Activated CD4-positive, alpha-beta memory T cell treated with anti-CD3 and anti-CD28 coated beads, Interleukin-2, amount 10 ng/mL, durations not matched to agents 7 days and 5 days (primary cell): ENCODE measurements around the gene TMEM135. TPM values are rescaled to one million over a fixed set of nuclear protein-coding genes. Genes with fewer than 3 reads are reported as not detected.

Experiments used
- CTCF ChIA-PET: fragments of 350-600 bp; sonication (Branson Sonifier 250); formaldehyde crosslinking; loops from one replicate; lab custom pipeline; 2021; ENCODE audit warnings: antibody characterized with exemption, inconsistent platforms; lab: Charles Lee
- POLR2A ChIA-PET: fragments of 350-600 bp; sonication (Branson Sonifier 250); formaldehyde crosslinking; loops from one replicate; lab custom pipeline; 2021; ENCODE audit warnings: antibody characterized with exemption; lab: Charles Lee
- DNase-seq: peaks from one replicate; pipeline ENCODE4 v3.0.0-alpha.2; 2020
- H3K27ac Mint-ChIP-seq: one replicate; pipeline ENCODE4 v1.8.0; 2021; ENCODE audit warnings: mild to moderate bottlenecking, mixed read lengths
- H3K27me3 Mint-ChIP-seq: one replicate; pipeline ENCODE4 v1.8.0; 2021; ENCODE audit warnings: mixed read lengths
- H3K36me3 Mint-ChIP-seq: one replicate; pipeline ENCODE4 v1.8.0; 2021; ENCODE audit warnings: low read depth, mixed read lengths
- H3K4me1 Mint-ChIP-seq: one replicate; pipeline ENCODE4 v1.8.0; 2021; ENCODE audit warnings: mixed read lengths
- H3K4me3 Mint-ChIP-seq: one replicate; pipeline ENCODE4 v1.8.0; 2021; ENCODE audit warnings: mild to moderate bottlenecking, mixed read lengths
- H3K9me3 Mint-ChIP-seq: one replicate; pipeline ENCODE4 v1.8.0; 2021; ENCODE audit warnings: mixed read lengths
- total RNA-seq, 2 experiments: library from RNA; stranded (reverse); gene quantifications; one replicate each; pipeline ENCODE4 v1.2.3, GENCODE V29; 2021

TMEM135 gene
- total RNA-seq, 2 experiments from 2014 or later = 38.3 to 46.9 TPM

- POLR2A ChIA-PET = no interaction called here
- Mint-ChIP-seq H3K9me3 (no peaks in the 10 kb centered on the region), H3K36me3 (no peaks in the 10 kb centered on the region)
Measured at GRCh38 chr11:87194985-87195820, 157.5 kb downstream of the TMEM135 start.

GRCh38 chr11:87198266-87198881, 160.6 kb downstream of the TMEM135 start:
- POLR2A ChIA-PET = no interaction called here
- CTCF ChIA-PET = no interaction called here
- no peaks in the 10 kb centered on the region for H3K9me3 Mint-ChIP-seq

More at GRCh38 chr11:87194985-87195820, 157.5 kb downstream of the TMEM135 start:
- H3K27me3 Mint-ChIP-seq = no peaks in the 10 kb centered on the region
- H3K4me1 Mint-ChIP-seq = no peaks in the 10 kb centered on the region
- DNase-seq = no peak
- CTCF ChIA-PET = no interaction called here
- H3K27ac Mint-ChIP-seq = no peak overlapping the region
- no peak overlapping the region for H3K4me3 Mint-ChIP-seq

GRCh38 chr11:87201376-87201775, 163.6 kb downstream of the TMEM135 start:
- POLR2A ChIA-PET = no interaction called here
- no peak for DNase-seq
- Mint-ChIP-seq H3K27me3 (no peaks in the 10 kb centered on the region), H3K27ac (no peak overlapping the region), H3K4me1 (no peaks in the 10 kb centered on the region), H3K36me3 (no peaks in the 10 kb centered on the region), H3K9me3 (no peaks in the 10 kb centered on the region), H3K4me3 (no peak overlapping the region)
- CTCF ChIA-PET = no interaction called here

More at GRCh38 chr11:87198266-87198881, 160.6 kb downstream of the TMEM135 start:
- Mint-ChIP-seq H3K27ac (no peak overlapping the region), H3K4me1 (no peaks in the 10 kb centered on the region), H3K27me3 (no peaks in the 10 kb centered on the region), H3K36me3 (no peaks in the 10 kb centered on the region), H3K4me3 (no peak overlapping the region)
- no peak for DNase-seq

GRCh38 chr11:87203907-87204602, 166.3 kb downstream of the TMEM135 start:
- Mint-ChIP-seq H3K27ac (no peak overlapping the region), H3K27me3 (no peaks in the 10 kb centered on the region), H3K9me3 (peaks cover 4% of the 10 kb centered on the region), H3K4me1 (no peaks in the 10 kb centered on the region), H3K36me3 (no peaks in the 10 kb centered on the region), H3K4me3 (no peak overlapping the region)
- POLR2A ChIA-PET = no interaction called here
- DNase-seq = no peak
- CTCF ChIA-PET = no interaction called here

GRCh38 chr11:87212891-87213290, 175.2 kb downstream of the TMEM135 start:
- POLR2A ChIA-PET = no interaction called here
- no peak for DNase-seq
- Mint-ChIP-seq H3K27me3 (no peaks in the 10 kb centered on the region), H3K4me1 (peaks cover 13% of the 10 kb centered on the region), H3K9me3 (peaks cover 10% of the 10 kb centered on the region), H3K4me3 (no peak overlapping the region), H3K27ac (no peak overlapping the region), H3K36me3 (no peaks in the 10 kb centered on the region)
- CTCF ChIA-PET = no interaction called here

GRCh38 chr11:87213444-87213843, 175.7 kb downstream of the TMEM135 start:
- no peaks in the 10 kb centered on the region for H3K36me3 Mint-ChIP-seq
- CTCF ChIA-PET = no interaction called here
- H3K9me3 Mint-ChIP-seq = peaks cover 7% of the 10 kb centered on the region
- peak overlapping the region; percentile 13 for H3K4me3 Mint-ChIP-seq
- no peak for DNase-seq
- H3K27me3 Mint-ChIP-seq = no peaks in the 10 kb centered on the region
- H3K27ac Mint-ChIP-seq = peak overlapping the region; percentile 16
- peaks cover 13% of the 10 kb centered on the region for H3K4me1 Mint-ChIP-seq
- POLR2A ChIA-PET = no interaction called here

GRCh38 chr11:87215236-87215635, 177.5 kb downstream of the TMEM135 start:
- Mint-ChIP-seq H3K36me3 (no peaks in the 10 kb centered on the region), H3K4me1 (peaks cover 16% of the 10 kb centered on the region), H3K9me3 (peaks cover 6% of the 10 kb centered on the region), H3K27ac (no peak overlapping the region), H3K4me3 (no peak overlapping the region), H3K27me3 (no peaks in the 10 kb centered on the region)
- ChIA-PET POLR2A (no interaction called here), CTCF (no interaction called here)
- no peak for DNase-seq

- POLR2A ChIA-PET = no interaction called here
- no peaks in the 10 kb centered on the region for H3K27me3 Mint-ChIP-seq
- DNase-seq = no peak
Measured at GRCh38 chr11:87219266-87219665, 181.5 kb downstream of the TMEM135 start.

GRCh38 chr11:87223816-87224215, 186.1 kb downstream of the TMEM135 start:
- H3K4me1 Mint-ChIP-seq = peaks cover 3% of the 10 kb centered on the region
- H3K27me3 Mint-ChIP-seq = no peaks in the 10 kb centered on the region
- no peaks in the 10 kb centered on the region for H3K9me3 Mint-ChIP-seq
- H3K36me3 Mint-ChIP-seq = no peaks in the 10 kb centered on the region
- no peak overlapping the region for H3K27ac Mint-ChIP-seq
- ChIA-PET POLR2A (no interaction called here), CTCF (no interaction called here)
- H3K4me3 Mint-ChIP-seq = no peak overlapping the region
- no peak for DNase-seq

More at GRCh38 chr11:87219266-87219665, 181.5 kb downstream of the TMEM135 start:
- Mint-ChIP-seq H3K9me3 (no peaks in the 10 kb centered on the region), H3K36me3 (no peaks in the 10 kb centered on the region), H3K4me3 (no peak overlapping the region), H3K27ac (no peak overlapping the region), H3K4me1 (peaks cover 3% of the 10 kb centered on the region)
- CTCF ChIA-PET = no interaction called here

GRCh38 chr11:87224486-87224885, 186.8 kb downstream of the TMEM135 start:
- no peaks in the 10 kb centered on the region for H3K27me3 Mint-ChIP-seq
- DNase-seq = no peak
- H3K4me3 Mint-ChIP-seq = no peak overlapping the region
- H3K27ac Mint-ChIP-seq = no peak overlapping the region
- POLR2A ChIA-PET = no interaction called here
- H3K9me3 Mint-ChIP-seq = no peaks in the 10 kb centered on the region
- H3K36me3 Mint-ChIP-seq = no peaks in the 10 kb centered on the region
- CTCF ChIA-PET = interaction anchor here (1.0 to 1.1 kb wide), 2 partner anchors 10 to 14 kb away, joined by 3 to 7 read pairs; no protein-coding TSS in a partner anchor
- H3K4me1 Mint-ChIP-seq = peaks cover under 1% of the 10 kb centered on the region

- H3K4me3 Mint-ChIP-seq = no peak overlapping the region
- POLR2A ChIA-PET = no interaction called here
- H3K9me3 Mint-ChIP-seq = peaks cover 14% of the 10 kb centered on the region
- CTCF ChIA-PET = no interaction called here
- H3K27ac Mint-ChIP-seq = no peak overlapping the region
- H3K27me3 Mint-ChIP-seq = no peaks in the 10 kb centered on the region
- H3K36me3 Mint-ChIP-seq = peaks cover 15% of the 10 kb centered on the region
- DNase-seq = no peak
- H3K4me1 Mint-ChIP-seq = no peaks in the 10 kb centered on the region
Measured at GRCh38 chr11:87228820-87229219, 191.1 kb downstream of the TMEM135 start.

- Mint-ChIP-seq H3K4me3 (no peak overlapping the region), H3K27ac (no peak overlapping the region), H3K9me3 (peaks cover 16% of the 10 kb centered on the region), H3K27me3 (no peaks in the 10 kb centered on the region), H3K36me3 (peaks cover 15% of the 10 kb centered on the region), H3K4me1 (no peaks in the 10 kb centered on the region)
- POLR2A ChIA-PET = interaction anchor here (0.6 kb wide), 1 partner anchor 896 kb away, joined by 3 read pairs; no protein-coding TSS in a partner anchor
- DNase-seq = no peak
- CTCF ChIA-PET = no interaction called here
Measured at GRCh38 chr11:87230995-87231394, 193.3 kb downstream of the TMEM135 start.

- Mint-ChIP-seq H3K27ac (no peak overlapping the region), H3K9me3 (peaks cover 16% of the 10 kb centered on the region), H3K4me3 (no peak overlapping the region), H3K36me3 (peaks cover 15% of the 10 kb centered on the region), H3K4me1 (no peaks in the 10 kb centered on the region), H3K27me3 (no peaks in the 10 kb centered on the region)
- DNase-seq = no peak
- CTCF ChIA-PET = no interaction called here
- POLR2A ChIA-PET = no interaction called here
Measured at GRCh38 chr11:87232320-87232719, 194.6 kb downstream of the TMEM135 start.
